T47D (cell line): ENCODE results near the gene TLR5.
"Not testable (repeated sequence)": the region's sequence is repeated elsewhere in the genome, so short reads cannot be mapped to it uniquely, and the experiment has no call there.

Experiments used
- DNase-seq, 2 experiments: peaks; one replicate each; pipeline versions ENCODE4 v3.0.0 to v3.0.0-alpha.2; 2011 to 2012; ENCODE audit warnings: low read depth in 1 of 2, low spot score in 1 of 2
- JUND ChIP-seq: IDR thresholded peaks from 2 replicates; pipeline ENCODE4 v1.6.1; 2012; ENCODE audit warnings: low read depth
- in situ Hi-C: cut with HindIII; loops from 2 replicates; pipeline ENCODE4 v1.10.0; 2016; ENCODE audit warnings: low sequenced_read_pairs, low pct_unique_long_range_greater_than_20kb

Gene TLR5

DNA sequence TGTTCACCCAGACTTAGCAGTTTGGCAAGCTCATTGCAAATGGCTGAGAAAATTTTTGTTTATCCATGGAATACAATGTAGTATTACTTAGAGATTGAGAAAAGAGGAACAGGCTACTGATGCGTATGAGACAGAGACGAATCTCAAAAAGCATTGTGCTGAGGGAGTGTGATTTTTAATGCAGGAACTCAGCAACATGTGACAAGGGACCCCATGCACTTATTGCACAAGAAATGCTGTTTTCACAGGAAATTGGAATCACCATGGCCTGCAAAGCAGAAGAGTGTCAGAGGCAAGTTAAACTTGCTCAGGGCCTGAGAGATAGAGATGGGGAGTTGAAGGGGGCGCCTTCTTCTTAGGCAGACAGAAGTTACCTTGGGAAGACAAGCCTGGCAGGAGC, 32.6 kb upstream of the TLR5 start:
- TF ChIP-seq JUND, result no peak
- in situ Hi-C loops, result no loop called here
- DNase-seq, result no peak

DNA sequence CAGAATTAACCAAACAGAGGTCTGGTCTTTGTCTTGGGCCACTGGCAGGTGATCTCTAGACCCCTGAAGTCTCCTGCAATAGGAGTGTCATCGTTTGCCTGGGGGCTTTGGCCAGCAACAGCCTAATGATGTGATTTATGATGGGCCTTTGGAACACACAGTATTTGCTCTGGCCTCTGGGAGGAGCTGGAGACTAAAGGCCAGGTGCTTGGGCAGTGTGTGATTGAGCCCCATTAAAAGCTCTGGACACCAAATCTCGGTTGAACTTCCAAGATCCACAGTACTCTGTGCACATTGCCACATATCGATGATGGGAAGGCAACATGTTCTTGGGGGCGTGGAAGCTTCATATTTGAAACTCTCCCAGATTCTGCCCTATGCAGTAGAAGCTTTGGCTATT, 32.0 kb upstream of the TLR5 start:
- DNase-seq, result peak; percentile 24 to 72
- in situ Hi-C loops, result no loop called here
- no peak for TF ChIP-seq JUND

DNA sequence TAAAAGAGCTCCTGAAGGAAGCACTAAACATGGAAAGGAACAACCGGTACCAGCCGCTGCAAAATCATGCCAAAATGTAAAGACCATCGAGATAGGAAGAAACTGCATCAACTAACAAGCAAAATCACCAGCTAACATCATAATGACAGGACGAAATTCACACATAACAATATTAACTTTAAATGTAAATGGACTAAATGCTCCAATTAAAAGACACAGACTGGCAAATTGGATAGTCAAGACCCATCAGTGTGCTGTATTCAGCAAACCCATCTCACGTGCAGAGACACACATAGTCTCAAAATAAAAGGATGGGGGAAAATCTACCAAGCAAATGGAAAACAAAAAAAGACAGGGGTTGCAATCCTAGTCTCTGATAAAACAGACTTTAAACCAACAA, 26.4 kb upstream of the TLR5 start:
- DNase-seq, in situ Hi-C loops: not testable (repeated sequence)

DNA sequence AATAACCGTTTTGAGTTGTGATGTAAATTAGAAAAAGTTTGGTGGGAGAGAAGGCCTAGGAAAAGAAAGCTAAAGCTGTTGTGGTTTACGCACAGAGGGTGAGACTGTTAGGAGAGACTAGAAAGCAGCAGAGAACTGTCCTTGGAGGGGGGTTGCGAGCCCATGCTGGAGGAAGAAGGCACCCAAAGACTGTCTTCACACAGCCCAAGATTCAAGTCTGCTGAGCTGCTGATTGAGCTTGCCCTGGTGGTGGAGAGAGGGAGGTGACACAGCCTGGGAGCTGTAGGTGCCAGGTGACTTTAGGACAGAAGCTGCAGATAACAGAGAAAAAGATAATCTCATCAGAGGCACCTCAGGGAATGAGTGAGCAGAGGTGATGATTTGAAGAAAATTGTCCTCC, 18.3 kb upstream of the TLR5 start:
- no peak for TF ChIP-seq JUND

DNA sequence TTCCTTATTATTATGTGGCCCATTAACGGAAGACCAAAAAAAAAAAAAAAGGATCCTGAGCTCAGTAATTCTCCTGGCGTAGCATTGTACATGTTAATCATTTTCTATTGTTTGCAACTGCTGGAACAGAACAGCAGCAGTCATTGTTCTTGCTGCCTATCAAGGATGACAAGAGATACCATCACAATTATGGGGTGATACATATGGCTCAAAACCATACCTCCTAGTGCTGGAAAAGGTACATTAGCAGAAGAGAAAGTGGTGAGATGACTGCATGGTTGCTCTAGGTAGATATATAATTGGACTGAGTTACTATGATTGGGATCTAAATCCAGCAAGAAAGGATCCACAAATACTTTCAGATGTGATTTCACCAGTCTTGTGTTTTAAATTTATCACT, 13.3 kb upstream of the TLR5 start:
- no peak for DNase-seq
- no peak for TF ChIP-seq JUND
- in situ Hi-C loops, result no loop called here

More for the DNA sequence above, 18.3 kb upstream of the TLR5 start:
- DNase-seq, result no peak
- in situ Hi-C loops, result no loop called here

DNA sequence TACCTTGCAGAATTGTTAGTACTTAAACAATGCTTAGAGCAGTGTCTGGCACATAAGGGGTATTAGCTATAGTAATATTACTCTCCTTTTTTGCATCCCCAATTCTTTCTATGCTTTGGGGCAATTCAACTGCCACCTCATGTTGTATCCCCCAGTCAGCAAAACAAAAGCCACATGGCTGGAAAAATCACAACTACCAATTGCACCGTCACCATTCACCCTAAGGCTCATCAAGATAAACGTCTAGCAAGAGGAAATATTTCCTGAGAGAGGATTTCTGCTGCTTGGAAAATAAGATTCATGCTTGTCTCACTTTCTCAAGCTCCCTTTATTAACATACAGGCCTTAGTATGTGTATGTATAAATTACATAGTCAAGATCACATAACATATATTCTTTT, 12.1 kb upstream of the TLR5 start:
- TF ChIP-seq JUND, result no peak
- DNase-seq, result peak in 1 of 2 experiments; percentile 48
- in situ Hi-C loops, result no loop called here

DNA sequence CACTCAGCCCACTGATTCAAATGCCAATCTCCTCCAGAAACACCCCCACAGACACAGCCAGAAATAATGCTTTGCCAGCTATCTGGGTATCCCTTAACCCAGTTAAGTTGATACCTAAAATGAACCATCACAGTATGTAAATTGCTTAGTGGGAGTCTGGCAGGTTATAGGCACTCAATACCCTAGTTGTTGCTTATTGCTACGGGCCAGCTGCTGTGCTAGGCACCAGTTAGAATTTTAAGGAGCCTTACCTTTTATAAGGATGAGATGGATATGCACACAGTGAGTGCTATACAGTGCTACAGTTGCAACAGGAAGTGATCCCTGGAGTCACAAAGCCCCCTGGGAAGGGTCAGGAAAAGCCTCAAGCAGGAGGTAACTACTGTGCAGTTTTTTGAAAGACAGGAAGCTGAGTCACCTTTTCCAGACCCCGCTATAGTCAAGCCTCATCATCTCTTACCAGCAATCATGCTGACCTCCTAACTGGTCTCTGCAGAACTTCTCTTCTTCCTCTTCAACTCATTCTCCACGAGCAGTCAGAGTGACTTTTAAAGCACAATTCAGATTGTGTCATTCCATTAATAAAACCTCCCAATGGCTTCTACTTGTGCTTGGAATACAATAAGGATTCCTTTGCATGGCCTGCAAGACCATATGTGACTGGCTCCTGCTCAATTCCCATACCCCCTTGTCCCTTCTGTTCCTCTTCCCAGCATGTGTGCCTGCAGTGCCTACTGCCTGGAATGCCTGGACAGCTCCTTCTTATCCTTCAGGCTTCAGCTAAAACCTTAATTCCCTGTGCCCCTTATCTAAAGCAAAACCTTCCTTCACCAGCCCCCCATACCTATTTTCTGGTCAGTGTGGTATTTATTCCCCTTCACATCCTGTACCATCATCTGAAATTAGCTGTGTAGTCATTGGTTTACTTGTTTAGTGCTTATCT, 10.4 kb upstream of the TLR5 start:
- in situ Hi-C loops, result no loop called here
- no peak for DNase-seq
- no peak for TF ChIP-seq JUND

DNA sequence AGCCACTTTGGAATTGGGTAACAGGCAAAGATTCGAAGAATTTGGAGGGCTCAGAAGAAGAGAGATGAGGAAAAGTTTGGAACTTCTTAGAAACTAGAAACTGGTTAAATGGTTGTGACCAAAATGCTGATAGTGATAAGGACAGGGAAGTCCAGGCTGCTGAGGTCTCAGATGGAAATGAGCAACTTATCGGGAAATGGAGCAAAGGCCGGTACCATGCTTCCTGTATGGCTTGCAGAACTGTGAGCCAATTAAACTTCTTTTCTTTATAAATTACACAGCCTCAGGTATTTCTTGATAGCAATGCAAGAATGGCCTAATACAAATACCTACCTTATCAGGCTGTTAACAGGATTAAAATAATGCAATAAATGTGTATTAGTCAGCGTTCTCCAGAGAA, 9.4 kb upstream of the TLR5 start:
- in situ Hi-C loops, result no loop called here
- TF ChIP-seq JUND, result no peak
- DNase-seq, result no peak

DNA sequence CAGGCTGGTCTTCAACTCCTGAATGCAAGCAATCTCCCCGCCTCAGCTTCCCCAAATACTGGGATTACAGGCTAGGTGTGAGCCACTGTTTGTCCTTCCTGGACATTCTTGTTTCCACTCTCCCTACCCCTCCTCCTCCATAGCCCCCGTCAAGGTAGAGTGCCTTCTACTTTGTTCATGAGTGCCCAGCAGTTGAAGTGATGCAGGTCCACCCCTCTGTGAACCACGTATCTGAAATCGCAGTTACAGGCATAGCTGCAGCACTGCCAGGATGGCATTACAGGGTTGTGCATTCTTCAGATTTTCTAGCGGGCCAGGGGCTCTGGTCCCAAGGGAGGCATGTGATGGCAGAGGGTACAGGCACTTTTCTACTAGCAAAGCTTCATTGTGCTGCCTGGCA, 7.4 kb upstream of the TLR5 start:
- TF ChIP-seq JUND, result no peak

DNA sequence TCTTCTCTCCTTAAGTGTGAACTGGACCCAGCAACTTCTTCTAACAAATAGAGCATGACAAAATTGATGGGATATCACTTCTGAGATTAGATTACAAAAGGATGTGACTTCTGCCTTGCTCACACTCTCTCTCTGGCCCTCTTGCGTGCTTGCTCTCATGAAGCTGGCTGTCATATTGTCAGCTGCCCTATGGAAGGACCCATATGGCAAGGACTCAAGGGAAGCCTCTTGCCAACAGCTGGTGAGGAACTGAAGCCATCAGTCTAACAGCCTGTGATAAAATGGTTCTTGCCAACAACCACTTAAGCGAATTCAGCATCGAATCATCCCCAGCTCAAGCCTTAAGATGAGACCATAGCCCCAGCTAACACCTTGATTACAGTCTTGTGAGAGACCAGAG, 4.8 kb upstream of the TLR5 start:
- DNase-seq, result no peak
- in situ Hi-C loops, result no loop called here
- no peak for TF ChIP-seq JUND

More for the DNA sequence above, 7.4 kb upstream of the TLR5 start:
- no peak for DNase-seq
- in situ Hi-C loops, result no loop called here

DNA sequence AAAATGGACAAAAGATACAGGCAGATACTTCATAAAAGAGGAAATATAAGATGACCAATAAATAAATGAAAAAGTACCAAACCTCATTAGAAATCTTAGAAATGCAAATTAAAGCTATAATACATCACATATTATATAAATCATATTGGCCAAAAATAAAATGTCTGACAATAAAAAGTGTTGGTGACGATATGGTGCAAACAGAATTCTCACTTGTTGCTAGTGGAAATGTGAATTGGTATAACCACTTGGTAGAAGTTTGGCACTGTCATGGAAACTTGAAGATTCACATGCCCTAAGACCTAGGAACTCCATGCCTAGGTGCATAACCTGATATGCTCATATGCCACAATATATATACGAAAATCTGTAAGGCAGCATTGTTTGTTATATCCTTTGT, 4.4 kb upstream of the TLR5 start:
- DNase-seq, result no peak
- TF ChIP-seq JUND, result no peak
- in situ Hi-C loops, result no loop called here

DNA sequence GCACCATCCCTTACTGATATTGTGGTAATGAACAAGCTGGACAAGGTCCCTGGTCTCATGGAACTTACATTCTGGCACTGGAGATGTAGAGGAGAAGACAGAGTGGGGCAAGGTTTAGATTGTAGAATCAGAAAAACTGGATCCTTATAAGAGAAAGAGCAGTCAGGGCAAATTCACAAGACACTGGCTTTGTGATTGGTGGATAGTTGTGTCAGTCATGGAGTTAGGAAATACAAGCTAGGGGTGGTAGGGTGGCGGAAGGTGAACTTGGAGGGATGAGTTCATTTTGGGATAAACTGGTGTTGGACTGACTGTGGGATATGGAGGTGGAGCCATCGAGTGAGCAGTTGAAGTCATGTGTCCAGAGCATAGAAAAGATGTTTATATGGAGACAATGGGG, 3.7 kb upstream of the TLR5 start:
- DNase-seq, result no peak
- TF ChIP-seq JUND, result no peak
- in situ Hi-C loops, result no loop called here

DNA sequence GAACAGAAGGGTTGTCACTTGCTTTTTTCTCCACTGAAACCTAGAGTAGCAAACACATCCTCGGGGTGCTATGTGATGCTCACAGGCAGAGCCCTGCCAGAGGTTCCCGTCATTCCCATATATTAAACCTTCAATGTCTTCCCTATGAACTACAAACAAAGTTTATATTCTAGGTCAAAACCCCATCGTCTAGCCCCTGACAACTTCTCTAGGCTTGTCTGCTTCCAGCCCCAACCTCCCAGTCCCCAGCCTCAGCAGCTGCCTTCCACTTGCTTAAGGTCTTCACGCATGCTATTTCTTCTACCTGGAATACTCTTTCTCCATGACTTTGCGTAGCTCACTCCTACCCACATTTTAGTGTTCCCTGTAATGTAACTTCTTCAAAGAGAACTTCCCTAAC, 1.9 kb upstream of the TLR5 start:
- TF ChIP-seq JUND, result no peak
- DNase-seq, result no peak
- in situ Hi-C loops, result no loop called here

DNA sequence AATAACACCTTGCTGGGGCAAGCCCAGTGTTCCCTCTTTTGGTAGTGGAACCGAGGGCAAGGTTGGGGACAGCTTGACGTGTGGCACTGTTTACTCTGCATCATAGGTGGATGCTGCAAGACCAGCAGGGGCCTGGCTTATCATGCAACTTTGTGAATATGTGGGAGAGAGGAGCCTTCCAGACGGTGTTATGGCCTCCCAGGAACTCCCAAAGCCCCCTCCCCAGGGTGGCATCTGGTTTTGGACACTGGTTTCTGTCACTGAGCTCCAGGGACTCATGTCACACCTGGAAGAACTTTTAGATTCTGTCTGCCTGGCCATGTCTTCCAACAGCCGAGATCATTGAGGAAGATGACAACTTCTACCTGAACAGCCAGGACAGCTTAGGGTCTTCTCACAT, 1.4 kb upstream of the TLR5 start:
- in situ Hi-C loops, result no loop called here
- DNase-seq, result no peak
- no peak for TF ChIP-seq JUND
